GM23338 (cell line): ENCODE data around the gene HIVEP3. TPM values are rescaled to one million over a fixed set of nuclear protein-coding genes. Genes with fewer than 3 reads are reported as not detected.

Experiments
- ATAC-seq: fragments of 200-7000 bp; cut with Tn5 transposase; 3 replicates; pipeline ENCODE4 v1.9.1; 2020
- DNase-seq: peaks from one replicate; pipeline ENCODE4 v3.0.0-alpha.2; 2015; ENCODE audit warnings: low spot score
- H2AFZ ChIP-seq: fragments of 200-600 bp; sonication (generic); 2 replicates; pipeline ENCODE4 v1.8.0; 2016; ENCODE audit warnings: antibody characterized with exemption, mild to moderate bottlenecking, moderate library complexity
- H3F3A ChIP-seq: fragments of 200-600 bp; sonication (generic); replicated peaks from 2 replicates; pipeline ENCODE4 v1.8.0; 2017; ENCODE audit warnings: antibody characterized with exemption, mixed run types, low read depth
- H3K27ac ChIP-seq: fragments of 200-600 bp; sonication (generic); 2 replicates; pipeline ENCODE4 v1.6.1; 2016; ENCODE audit warnings: low read depth
- H3K27me3 ChIP-seq: fragments of 200-600 bp; sonication (generic); 2 replicates; pipeline ENCODE4 v1.8.0; 2016; ENCODE audit warnings: mild to moderate bottlenecking, mixed run types, moderate library complexity; ENCODE audit not compliant: insufficient read depth
- H3K36me3 ChIP-seq: fragments of 200-600 bp; sonication (generic); 2 replicates; pipeline ENCODE4 v1.8.0; 2016; ENCODE audit warnings: mild to moderate bottlenecking; ENCODE audit not compliant: insufficient read depth
- H3K4me1 ChIP-seq: fragments of 200-600 bp; sonication (generic); 2 replicates; pipeline ENCODE4 v1.8.0; 2016; ENCODE audit warnings: mild to moderate bottlenecking, moderate library complexity; ENCODE audit not compliant: insufficient read depth
- H3K4me2 ChIP-seq: fragments of 200-600 bp; sonication (generic); 2 replicates; pipeline ENCODE4 v1.7.1; 2017; ENCODE audit warnings: mixed run types
- H3K4me3 ChIP-seq: fragments of 200-600 bp; sonication (generic); 2 replicates; pipeline ENCODE4 v1.6.1; 2016; ENCODE audit warnings: mixed run types
- H3K79me2 ChIP-seq: fragments of 200-600 bp; sonication (generic); replicated peaks from 2 replicates; pipeline ENCODE4 v1.8.0; 2017; ENCODE audit warnings: mild to moderate bottlenecking; ENCODE audit not compliant: insufficient read depth
- H3K9me2 ChIP-seq: fragments of 200-600 bp; sonication (generic); 2 replicates; pipeline ENCODE4 v1.8.0; 2017; ENCODE audit not compliant: insufficient read depth
- H4K20me1 ChIP-seq: fragments of 200-600 bp; sonication (generic); replicated peaks from 2 replicates; pipeline ENCODE4 v1.8.0; 2017; ENCODE audit warnings: mild to moderate bottlenecking; ENCODE audit not compliant: insufficient read depth
- H3K27ac Mint-ChIP-seq: 2 replicates; pipeline ENCODE4 v1.8.0; 2020; ENCODE audit warnings: inconsistent platforms, mild to moderate bottlenecking, moderate library complexity, mixed read lengths
- H3K27me3 Mint-ChIP-seq: 3 replicates; pipeline ENCODE4 v1.8.0; 2022; ENCODE audit warnings: low read depth, mild to moderate bottlenecking, moderate library complexity, mixed read lengths, inconsistent platforms; ENCODE audit not compliant: insufficient read depth, poor library complexity
- H3K36me3 Mint-ChIP-seq: 3 replicates; pipeline ENCODE4 v1.8.0; 2021; ENCODE audit warnings: low read depth, mild to moderate bottlenecking, inconsistent platforms, moderate library complexity, mixed read lengths
- H3K4me1 Mint-ChIP-seq: 3 replicates; pipeline ENCODE4 v1.8.0; 2020; ENCODE audit warnings: mild to moderate bottlenecking, inconsistent platforms, mixed read lengths
- H3K4me3 Mint-ChIP-seq: 3 replicates; pipeline ENCODE4 v1.8.0; 2021; ENCODE audit warnings: moderate library complexity, mild to moderate bottlenecking, inconsistent platforms, mixed read lengths
- H3K9me3 Mint-ChIP-seq: 3 replicates; pipeline ENCODE4 v1.8.0; 2020; ENCODE audit warnings: moderate library complexity, mild to moderate bottlenecking, inconsistent platforms, mixed read lengths
- CREB1 ChIP-seq: fragments of 250-450 bp; sonication (Bioruptor Pico); IDR thresholded peaks from 2 replicates; pipeline ENCODE4 v1.5.0; 2020; ENCODE audit warnings: low read depth, mild to moderate bottlenecking, moderate library complexity
- ETS1 ChIP-seq: IDR thresholded peaks from 2 replicates; pipeline ENCODE4 v1.6.1; 2016; ENCODE audit warnings: antibody characterized with exemption
- EZH2 ChIP-seq: fragments of 200-600 bp; sonication (generic); IDR thresholded peaks from one replicate; pipeline ENCODE4 v1.8.0; 2017; ENCODE audit warnings: antibody characterized with exemption, mild to moderate bottlenecking, low read depth; ENCODE audit not compliant: unreplicated experiment
- EZH2phosphoT487 ChIP-seq: fragments of 200-600 bp; sonication (generic); IDR thresholded peaks from one replicate; pipeline ENCODE4 v1.8.1; 2018; ENCODE audit warnings: antibody characterized with exemption; ENCODE audit not compliant: unreplicated experiment
- JUNB ChIP-seq: IDR thresholded peaks from one replicate; pipeline ENCODE4 v1.6.1; 2016; ENCODE audit warnings: antibody characterized with exemption; ENCODE audit not compliant: unreplicated experiment
- NANOG ChIP-seq: IDR thresholded peaks from 2 replicates; pipeline ENCODE4 v1.6.1; 2016; ENCODE audit warnings: antibody characterized with exemption, borderline replicate concordance
- POLR2AphosphoS5 ChIP-seq: IDR thresholded peaks from 2 replicates; pipeline ENCODE4 v1.6.1; 2016; ENCODE audit warnings: antibody characterized with exemption, low read depth
- REST ChIP-seq: IDR thresholded peaks from one replicate; pipeline ENCODE4 v1.6.1; 2018; ENCODE audit warnings: antibody characterized with exemption; ENCODE audit not compliant: unreplicated experiment
- STAT1 ChIP-seq: IDR thresholded peaks from one replicate; pipeline ENCODE4 v1.6.1; 2016; ENCODE audit warnings: antibody characterized with exemption; ENCODE audit not compliant: unreplicated experiment
- ZNF114 ChIP-seq: fragments of 250-450 bp; sonication (Bioruptor Pico); IDR thresholded peaks from 2 replicates; pipeline ENCODE4 v1.5.0; 2020; ENCODE audit warnings: mild to moderate bottlenecking, moderate library complexity
- ZNF331 ChIP-seq: fragments of 250-450 bp; sonication (Bioruptor Pico); IDR thresholded peaks from 2 replicates; pipeline ENCODE4 v1.5.0; 2020; ENCODE audit warnings: low read depth, mild to moderate bottlenecking, moderate library complexity
- polyA plus RNA-seq: library from polyadenylated mRNA; unstranded; fragments of >200 nt; fragmentation: Nextera tagmentation; extraction: Ambion mirVana; gene quantifications from 2 replicates; pipeline ENCODE4 v1.2.1, GENCODE V29; 2016
- total RNA-seq: library from RNA; depleted of rRNA; stranded (reverse); fragments of >200 nt; shearing (Covaris generic); gene quantifications from 2 replicates; pipeline ENCODE4 v1.2.3, GENCODE V29; 2014
- TF ChIP-seq, protein P1 (sequence below), 2 experiments: fragments of 200-600 bp in 1 of 2; sonication (generic) in 1 of 2; conservative IDR thresholded peaks; 2 replicates each; pipeline versions ENCODE4 v1.5.1 to v1.6.1; 2016 to 2017; ENCODE audit warnings: antibody characterized with exemption in 2 of 2, low read depth in 2 of 2, mild to moderate bottlenecking in 2 of 2, moderate library complexity in 1 of 2

Gene HIVEP3
- total and polyA plus RNA-seq, 2 experiments from 2014 or later = 0.14 to 0.24 TPM

DNA sequence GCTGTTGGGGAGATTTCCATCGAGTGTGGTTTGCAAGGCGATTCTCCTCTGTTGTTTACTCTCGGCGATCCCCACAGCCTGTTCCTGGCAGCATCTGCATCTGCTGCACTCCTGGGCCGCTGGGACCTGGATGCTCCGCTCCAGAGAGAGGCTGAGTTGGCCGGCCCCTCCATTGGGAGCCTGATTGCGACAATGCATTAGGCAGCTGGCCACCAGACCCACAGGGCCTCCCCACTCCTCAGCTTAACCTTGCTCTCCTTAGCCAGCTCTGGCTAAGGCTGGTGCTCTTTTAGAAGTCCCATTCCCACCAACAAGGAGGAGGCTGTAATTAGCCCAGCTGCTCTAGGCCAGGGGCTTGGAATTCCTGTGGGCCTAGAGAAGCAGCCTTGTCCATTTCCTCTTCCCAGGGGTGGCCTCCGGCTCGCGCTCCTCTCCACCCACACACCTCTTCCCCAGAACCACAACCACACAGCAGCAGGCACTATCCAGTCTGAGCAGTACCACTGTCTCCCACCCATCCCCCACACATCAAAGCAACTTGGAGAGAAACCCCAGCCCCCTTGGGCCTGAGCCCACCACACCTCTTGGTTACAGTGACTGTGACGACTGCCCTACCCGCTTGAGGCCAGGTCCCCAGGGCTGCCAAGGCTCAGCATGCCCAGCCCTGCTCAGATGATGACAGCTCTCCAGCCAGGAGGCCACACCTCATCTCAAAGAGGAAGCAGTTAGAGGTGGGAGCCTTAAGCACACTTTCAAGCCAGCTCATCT lies 240.4 kb downstream of the HIVEP3 start (continued):
- TF ChIP-seq REST (no peak), POLR2AphosphoS5 (no peak), CREB1 (CRISPR knock-in tag) (no peak), ZNF331 (CRISPR knock-in tag) (no peak)

DNA sequence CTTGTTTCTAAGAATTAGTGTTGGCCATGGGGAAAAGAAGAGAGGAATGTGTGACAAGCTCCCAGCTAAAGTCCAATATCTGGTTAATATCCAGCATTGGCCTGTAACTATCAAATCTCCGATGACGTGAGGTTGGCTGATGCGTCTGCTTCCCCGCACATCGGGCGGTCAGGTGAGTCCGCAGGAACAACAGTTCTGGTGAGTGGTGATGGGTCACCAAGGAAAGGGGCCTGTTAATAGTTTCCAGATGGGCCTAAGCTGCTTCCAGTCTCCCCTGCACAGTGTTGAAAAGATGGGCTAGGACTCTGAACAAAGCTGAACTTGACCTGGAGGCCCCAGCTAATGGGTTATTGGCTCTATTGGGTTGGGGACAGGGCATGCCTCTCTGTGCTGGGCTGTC lies 241.1 kb downstream of the HIVEP3 start:
- Histone ChIP-seq H3K4me3 (no peak overlapping the region), H3K79me2 (no peaks in the 10 kb centered on the region), H3K4me1 (no peaks in the 10 kb centered on the region), H3F3A (no peaks in the 10 kb centered on the region), H4K20me1 (no peaks in the 10 kb centered on the region), H2AFZ (no peak overlapping the region), H3K36me3 (no peaks in the 10 kb centered on the region), H3K27ac (no peak overlapping the region), H3K9me2 (no peaks in the 10 kb centered on the region), H3K4me2 (no peak overlapping the region), H3K27me3 (no peaks in the 10 kb centered on the region)
- Mint-ChIP-seq H3K9me3 (no peaks in the 10 kb centered on the region), H3K27me3 (peaks cover 8% of the 10 kb centered on the region), H3K27ac (no peak overlapping the region), H3K36me3 (no peaks in the 10 kb centered on the region), H3K4me3 (no peak overlapping the region), H3K4me1 (peaks cover 9% of the 10 kb centered on the region; the same call in 2 of the 3 replicates)
- ATAC-seq (no peak), DNase-seq (no peak)
- TF ChIP-seq ETS1 (no peak), POLR2AphosphoS5 (no peak), ZNF114 (CRISPR knock-in tag) (no peak), EZH2 (no peak), REST (no peak), JUNB (no peak), EZH2phosphoT487 (no peak), NANOG (no peak), CREB1 (CRISPR knock-in tag) (no peak), ZNF331 (CRISPR knock-in tag) (no peak), STAT1 (no peak)
- TF ChIP-seq, protein P1, sequence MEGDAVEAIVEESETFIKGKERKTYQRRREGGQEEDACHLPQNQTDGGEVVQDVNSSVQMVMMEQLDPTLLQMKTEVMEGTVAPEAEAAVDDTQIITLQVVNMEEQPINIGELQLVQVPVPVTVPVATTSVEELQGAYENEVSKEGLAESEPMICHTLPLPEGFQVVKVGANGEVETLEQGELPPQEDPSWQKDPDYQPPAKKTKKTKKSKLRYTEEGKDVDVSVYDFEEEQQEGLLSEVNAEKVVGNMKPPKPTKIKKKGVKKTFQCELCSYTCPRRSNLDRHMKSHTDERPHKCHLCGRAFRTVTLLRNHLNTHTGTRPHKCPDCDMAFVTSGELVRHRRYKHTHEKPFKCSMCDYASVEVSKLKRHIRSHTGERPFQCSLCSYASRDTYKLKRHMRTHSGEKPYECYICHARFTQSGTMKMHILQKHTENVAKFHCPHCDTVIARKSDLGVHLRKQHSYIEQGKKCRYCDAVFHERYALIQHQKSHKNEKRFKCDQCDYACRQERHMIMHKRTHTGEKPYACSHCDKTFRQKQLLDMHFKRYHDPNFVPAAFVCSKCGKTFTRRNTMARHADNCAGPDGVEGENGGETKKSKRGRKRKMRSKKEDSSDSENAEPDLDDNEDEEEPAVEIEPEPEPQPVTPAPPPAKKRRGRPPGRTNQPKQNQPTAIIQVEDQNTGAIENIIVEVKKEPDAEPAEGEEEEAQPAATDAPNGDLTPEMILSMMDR (conservative IDR thresholded peaks at IDR 0.05; ENCODE audit: low read depth in 2 of 2) = no peak
